HG03457 (cell line): Measurements from ENCODE around the gene VTN.
A peak's percentile ranks its signal among the peaks of the same experiment; 100 is the strongest.

ENCODE experiments used
- ATAC-seq: cut with Tn5 transposase; IDR thresholded peaks from one replicate; pipeline ENCODE4 v1.9.1; 2021; ENCODE audit warnings: moderate number of reproducible peaks; ENCODE audit not compliant: unreplicated experiment

VTN gene

GRCh38 chr17:28371245-28372202 lies 1.4 kb upstream of the VTN start, which contains the start of gene SARM1:
Gene SARM1, plus strand, starts transcription at chr17:28371694. Its CDS starts 339 bp downstream, at chr17:28372033.
- no peak for ATAC-seq

- no peak for ATAC-seq
Observed at GRCh38 chr17:28370744-28371103, 617 bp upstream of the VTN start.

GRCh38 chr17:28369684-28370034 lies 448 bp downstream of the VTN start:
- ATAC-seq, result no peak

GRCh38 chr17:28368915-28369683 lies 1.0 kb downstream of the VTN start:
- no peak for ATAC-seq

GRCh38 chr17:28368306-28368831 lies 1.7 kb downstream of the VTN start:
- ATAC-seq, result no peak

- no peak for ATAC-seq
Observed at GRCh38 chr17:28367641-28368305, 2.3 kb downstream of the VTN start.

GRCh38 chr17:28366605-28367004 lies 3.5 kb downstream of the VTN start:
- no peak for ATAC-seq

- ATAC-seq, result no peak
Observed at GRCh38 chr17:28365487-28365886, 4.6 kb downstream of the VTN start.

GRCh38 chr17:28364665-28365363 lies 5.3 kb downstream of the VTN start, which contains the start of gene SEBOX:
Gene SEBOX, minus strand, starts transcription at chr17:28365199. Its CDS starts 48 bp downstream, at chr17:28365151.
- no peak for ATAC-seq

GRCh38 chr17:28363776-28364650 lies 6.1 kb downstream of the VTN start:
- ATAC-seq, result no peak

GRCh38 chr17:28363186-28363585 lies 6.9 kb downstream of the VTN start:
- ATAC-seq, result no peak

- no peak for ATAC-seq
Observed at GRCh38 chr17:28357901-28358197, 12.3 kb downstream of the VTN start.

GRCh38 chr17:28357061-28357900 lies 12.8 kb downstream of the VTN start, which contains the start of gene POLDIP2:
Gene POLDIP2, minus strand, starts transcription at chr17:28357527. Its CDS starts 79 bp downstream, at chr17:28357448.
- ATAC-seq, result peak; percentile 84

- no peak for ATAC-seq
Observed at GRCh38 chr17:28350271-28350670, 19.8 kb downstream of the VTN start.

GRCh38 chr17:28348979-28349378 lies 21.1 kb downstream of the VTN start:
- no peak for ATAC-seq

GRCh38 chr17:28347261-28347891 lies 22.7 kb downstream of the VTN start:
- no peak for ATAC-seq

- ATAC-seq, result no peak
Observed at GRCh38 chr17:28346746-28347246, 23.3 kb downstream of the VTN start.

GRCh38 chr17:28346199-28346580 lies 23.9 kb downstream of the VTN start:
- ATAC-seq, result no peak
